ENCODE data around the gene PXMP4.
A peak's percentile ranks its signal among the peaks of the same experiment; 100 is the strongest.
"Not testable (repeated sequence)": the region's sequence is repeated elsewhere in the genome, so short reads cannot be mapped to it uniquely, and the experiment has no call there.

Gene PXMP4, protein sequence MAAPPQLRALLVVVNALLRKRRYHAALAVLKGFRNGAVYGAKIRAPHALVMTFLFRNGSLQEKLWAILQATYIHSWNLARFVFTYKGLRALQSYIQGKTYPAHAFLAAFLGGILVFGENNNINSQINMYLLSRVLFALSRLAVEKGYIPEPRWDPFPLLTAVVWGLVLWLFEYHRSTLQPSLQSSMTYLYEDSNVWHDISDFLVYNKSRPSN

DNA sequence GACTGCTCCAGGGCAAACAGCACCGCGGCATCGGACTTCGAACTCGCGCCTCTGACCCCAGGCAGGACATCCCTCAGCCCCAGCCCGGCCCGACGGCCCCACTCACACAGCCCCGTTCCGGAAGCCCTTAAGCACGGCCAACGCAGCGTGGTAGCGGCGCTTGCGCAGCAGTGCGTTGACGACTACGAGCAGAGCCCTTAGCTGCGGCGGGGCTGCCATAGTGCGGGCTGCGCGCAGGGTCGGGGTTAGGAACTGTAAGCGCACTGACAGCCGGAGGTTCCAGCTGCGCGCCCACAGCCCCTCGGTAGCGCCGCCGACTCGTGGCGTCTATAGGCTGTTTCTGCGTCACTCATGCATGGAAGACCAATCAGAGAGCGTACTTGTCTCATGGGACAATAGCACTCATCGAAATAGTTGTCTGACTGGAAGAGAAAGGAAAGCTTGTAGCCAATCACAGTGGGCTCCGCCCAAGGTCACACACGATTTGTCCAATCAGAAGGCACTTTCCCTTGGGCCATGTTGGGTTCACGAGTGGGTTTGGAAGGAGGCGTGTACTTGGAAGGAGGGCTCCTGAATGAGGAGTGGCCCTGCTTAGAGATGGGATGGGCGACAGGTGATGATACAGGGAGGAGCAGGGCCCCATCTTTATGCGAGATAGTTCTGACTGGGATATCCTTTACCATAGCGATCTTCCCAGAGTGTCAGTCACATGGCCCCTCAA lies at the start of gene PXMP4:
TSS of gene PXMP4 (minus strand) at position 322 of the 721 bp plus-strand sequence. CDS start at position 219, 103 bp downstream.
- peak; percentile 87 for DNase-seq (ENCODE audit: low read depth)

GRCh38 chr20:33769043-33769442 lies 48.9 kb upstream of the PXMP4 start:
- no peak for DNase-seq (ENCODE audit: low read depth)

- no peak for DNase-seq (ENCODE audit: low read depth)
These were observed 47.6 kb upstream of the PXMP4 start for GRCh38 chr20:33767777-33768138.

DNA sequence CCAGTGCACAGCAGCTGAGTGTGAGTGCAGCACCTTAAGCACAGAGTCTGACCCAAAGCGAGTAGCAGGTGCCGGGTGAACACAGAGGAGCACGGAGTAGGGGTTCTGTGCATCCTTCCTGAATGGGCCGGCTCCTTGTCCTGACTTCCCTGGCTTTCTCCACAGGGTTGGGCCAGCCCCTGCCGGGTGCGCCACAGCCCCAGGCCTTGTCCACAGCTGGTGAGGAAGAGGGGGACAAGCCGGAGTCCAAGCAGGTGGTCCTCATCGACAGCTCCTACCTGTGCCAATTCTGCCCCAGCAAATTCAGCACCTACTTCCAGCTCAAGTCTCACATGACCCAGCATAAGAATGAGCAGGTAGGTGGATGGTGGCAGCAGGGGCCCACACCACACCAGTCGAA lies 46.6 kb upstream of the PXMP4 start:
- no peak for DNase-seq (ENCODE audit: low read depth)

- no peak for DNase-seq (ENCODE audit: low read depth)
These were observed 45.5 kb upstream of the PXMP4 start for GRCh38 chr20:33765592-33765991.

GRCh38 chr20:33765099-33765498 lies 45.0 kb upstream of the PXMP4 start:
- no peak for DNase-seq (ENCODE audit: low read depth)

- no peak for DNase-seq (ENCODE audit: low read depth)
These were observed 41.7 kb upstream of the PXMP4 start for GRCh38 chr20:33761698-33762250.

DNA sequence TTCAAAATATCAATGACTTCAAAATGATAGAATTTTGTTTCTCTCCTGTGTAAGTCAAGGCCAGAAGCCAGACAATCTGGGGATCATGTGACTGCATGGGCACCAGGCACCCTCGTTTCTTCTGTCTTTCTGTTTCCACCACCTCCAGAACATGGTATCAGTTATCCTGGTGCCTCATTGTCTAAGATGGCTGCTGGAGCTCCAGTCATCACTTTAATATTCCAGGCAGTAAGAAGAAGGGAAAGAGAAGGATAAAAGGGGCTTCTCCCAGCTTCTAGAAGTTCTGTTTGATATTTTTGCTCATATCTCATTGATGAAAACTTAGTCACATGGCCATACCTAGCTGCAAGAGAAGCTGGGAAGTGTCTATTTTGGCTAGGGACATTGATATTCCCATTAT lies 37.3 kb upstream of the PXMP4 start:
- DNase-seq (ENCODE audit: low read depth) = no peak

DNA sequence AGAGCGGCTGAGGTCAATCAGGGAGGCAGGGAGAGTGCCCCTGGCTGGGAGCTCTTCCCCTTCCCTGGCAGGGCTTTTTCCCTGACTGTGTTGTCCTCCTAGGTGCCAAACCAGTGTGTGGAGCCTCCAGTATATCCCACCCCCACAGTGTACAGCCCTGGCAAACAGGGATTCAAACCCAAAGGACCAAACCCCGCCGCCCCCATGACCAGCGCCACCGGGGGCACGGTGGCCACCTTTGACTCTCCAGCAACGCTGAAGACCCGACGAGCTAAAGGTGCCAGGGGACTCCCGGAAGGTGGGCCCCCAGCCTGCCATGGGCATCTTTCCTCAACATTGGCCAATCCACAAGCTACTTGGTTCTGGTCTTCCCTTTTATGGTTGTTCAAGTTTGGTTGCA lies 36.9 kb upstream of the PXMP4 start:
- no peak for DNase-seq (ENCODE audit: low read depth)

DNA sequence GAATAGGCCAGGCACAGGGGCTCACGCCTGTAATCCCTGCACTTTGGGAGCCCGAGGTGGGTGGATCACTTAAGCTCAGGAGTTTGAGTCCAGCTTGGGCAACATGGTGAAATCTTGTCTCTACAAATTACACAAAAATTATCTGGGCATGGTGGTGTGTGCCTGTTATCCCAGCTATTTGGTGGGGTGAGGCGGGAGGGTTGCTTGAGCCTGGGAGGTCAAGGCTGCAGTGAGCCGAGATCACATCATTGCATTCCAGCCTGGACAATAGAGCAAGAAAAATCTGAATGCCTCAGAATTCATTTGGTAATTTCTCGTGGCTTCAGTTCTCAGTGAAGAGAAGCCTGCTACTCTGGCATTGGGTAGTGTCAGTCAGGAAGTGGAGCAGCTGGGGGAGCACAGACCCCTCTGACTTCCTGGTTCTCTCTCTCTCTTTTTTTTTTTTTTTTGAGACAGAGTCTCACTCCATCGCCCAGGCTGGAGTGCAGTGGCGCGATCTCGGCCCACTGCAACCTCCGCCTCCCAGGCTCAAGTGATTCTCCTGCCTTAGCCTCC lies 35.9 kb upstream of the PXMP4 start:
- DNase-seq (ENCODE audit: low read depth) = not testable (repeated sequence)

- no peak for DNase-seq (ENCODE audit: low read depth)
These were observed 33.7 kb upstream of the PXMP4 start for GRCh38 chr20:33753763-33754162.

GRCh38 chr20:33753143-33753542 lies 33.0 kb upstream of the PXMP4 start:
- DNase-seq (ENCODE audit: low read depth) = no peak

DNA sequence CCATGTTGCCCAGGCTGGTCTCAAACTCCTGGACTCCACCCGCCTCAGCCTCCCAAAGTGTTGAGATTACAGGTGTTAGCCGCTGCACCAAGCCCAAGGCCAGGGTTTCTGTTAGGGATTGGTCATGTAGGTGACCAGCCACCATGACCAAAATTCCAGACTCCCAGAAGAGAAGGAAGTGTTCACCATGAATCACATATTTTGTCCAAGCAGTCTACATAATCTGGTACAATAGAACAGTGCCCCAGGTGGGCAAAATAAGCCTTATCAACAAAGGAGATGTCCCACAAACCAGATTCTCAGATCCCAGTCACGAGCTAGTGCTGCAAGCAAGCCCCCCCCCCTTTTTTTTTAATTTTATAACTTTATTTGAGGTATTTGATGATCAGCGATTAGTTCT lies 31.7 kb upstream of the PXMP4 start:
- DNase-seq (ENCODE audit: low read depth) = no peak

- no peak for DNase-seq (ENCODE audit: low read depth)
These were observed 26.4 kb upstream of the PXMP4 start for GRCh38 chr20:33746325-33746998.

GRCh38 chr20:33744773-33745385 lies 24.8 kb upstream of the PXMP4 start:
- no peak for DNase-seq (ENCODE audit: low read depth)

DNA sequence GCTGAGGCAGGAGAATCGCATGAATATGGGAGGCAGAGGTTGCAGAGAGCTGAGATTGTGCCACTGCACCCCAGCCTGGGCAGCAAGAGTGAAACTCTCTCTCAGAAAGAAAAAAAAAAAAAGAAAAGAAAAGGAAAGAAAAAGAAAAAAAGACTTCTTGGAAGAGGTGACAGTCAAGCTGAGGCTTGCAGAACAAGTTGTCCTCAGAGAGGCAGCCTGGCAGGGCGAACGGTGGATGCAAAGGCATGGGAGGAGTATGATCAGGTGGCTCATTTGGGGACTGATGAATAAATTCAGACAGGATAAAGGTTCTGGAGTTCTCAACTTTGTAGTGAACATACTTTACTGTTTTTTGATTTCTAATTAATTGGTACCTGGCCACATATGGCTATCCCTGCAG lies 24.1 kb upstream of the PXMP4 start:
- DNase-seq (ENCODE audit: low read depth) = no peak

- no peak for DNase-seq (ENCODE audit: low read depth)
These were observed 20.1 kb upstream of the PXMP4 start for GRCh38 chr20:33740189-33740588.

DNA sequence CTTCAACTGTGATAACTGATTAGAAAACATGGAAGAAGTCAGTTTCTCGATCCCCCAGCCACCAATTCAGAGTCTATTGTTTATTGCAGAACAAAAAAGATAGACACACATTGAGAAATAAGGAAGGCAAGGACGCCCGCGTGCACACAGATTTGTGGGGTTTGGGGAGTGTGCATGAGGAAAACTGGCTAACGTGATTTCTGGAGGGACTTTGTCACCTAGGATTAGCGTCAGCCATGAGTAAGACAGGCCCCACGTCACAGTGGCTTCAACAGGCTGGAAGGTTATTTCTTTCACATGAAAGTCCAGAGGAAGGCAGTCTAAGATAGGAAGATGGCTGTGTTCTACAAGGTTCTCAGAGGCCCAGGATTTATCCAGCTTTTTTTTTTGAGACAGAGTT lies 19.4 kb upstream of the PXMP4 start:
- no peak for DNase-seq (ENCODE audit: low read depth)

- no peak for DNase-seq (ENCODE audit: low read depth)
These were observed 16.9 kb upstream of the PXMP4 start for GRCh38 chr20:33736962-33737361.

- DNase-seq (ENCODE audit: low read depth) = no peak
These were observed 13.8 kb upstream of the PXMP4 start for GRCh38 chr20:33733654-33734576.
